ENCODE results near the gene EIF4G3.
"Not testable (repeated sequence)": the region's sequence is repeated elsewhere in the genome, so short reads cannot be mapped to it uniquely, and the experiment has no call there.

The EIF4G3 gene

DNA sequence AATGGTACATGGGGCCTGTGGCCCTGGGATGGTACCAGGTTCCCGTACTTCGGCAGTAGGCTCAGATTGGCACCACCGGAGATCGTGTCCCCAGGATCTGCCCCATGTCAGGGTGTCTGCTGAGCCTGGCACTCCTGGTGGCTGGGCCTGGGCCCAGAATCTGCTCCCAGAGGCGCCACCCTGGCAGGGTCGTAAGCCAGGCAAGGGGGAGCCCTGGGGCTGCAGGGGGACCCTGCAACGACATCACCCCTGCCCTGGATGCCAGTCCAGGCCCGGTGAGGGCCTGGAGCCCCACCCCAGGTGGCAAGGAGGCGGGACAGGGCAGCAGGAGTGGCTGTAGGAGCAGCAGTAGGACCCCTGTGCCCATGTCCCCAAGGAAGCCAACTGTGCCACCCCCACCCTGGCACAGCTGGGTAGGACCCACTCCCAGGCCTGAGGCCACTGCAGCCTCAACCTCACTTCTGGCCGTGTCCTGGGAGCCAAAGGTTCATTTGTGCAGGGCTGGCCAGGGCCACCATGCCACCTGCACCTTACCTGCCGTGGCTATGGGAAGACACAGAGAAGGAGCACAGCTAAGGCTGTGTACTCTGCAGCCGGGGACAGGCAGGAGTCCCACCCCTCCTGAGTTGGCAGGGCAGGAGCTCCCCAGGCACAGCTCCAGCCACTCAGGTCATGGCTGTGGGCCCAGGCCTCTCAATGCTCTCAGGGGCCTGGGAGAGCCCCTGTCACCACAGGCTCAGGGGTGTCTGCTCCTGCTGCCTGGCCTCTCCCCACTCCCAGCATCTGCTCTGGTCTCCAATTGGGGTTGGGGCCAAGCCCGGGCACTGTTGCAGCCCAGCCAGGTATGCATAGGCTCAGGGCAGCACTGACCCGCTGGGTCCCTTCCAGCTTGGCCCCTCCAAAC, 141.7 kb downstream of the EIF4G3 start:
- peaks cover 12% of the 10 kb centered on the region for H3K36me3 Mint-ChIP-seq (ENCODE audit: low read depth)
- H3K27me3 Mint-ChIP-seq = no peaks in the 10 kb centered on the region
- no peak overlapping the region for H3K4me3 Mint-ChIP-seq
- no peak overlapping the region for H3K27ac Mint-ChIP-seq
- H3K4me1 Mint-ChIP-seq (ENCODE audit: low read depth) = no peaks in the 10 kb centered on the region
- no peaks in the 10 kb centered on the region for H3K9me3 Mint-ChIP-seq

DNA sequence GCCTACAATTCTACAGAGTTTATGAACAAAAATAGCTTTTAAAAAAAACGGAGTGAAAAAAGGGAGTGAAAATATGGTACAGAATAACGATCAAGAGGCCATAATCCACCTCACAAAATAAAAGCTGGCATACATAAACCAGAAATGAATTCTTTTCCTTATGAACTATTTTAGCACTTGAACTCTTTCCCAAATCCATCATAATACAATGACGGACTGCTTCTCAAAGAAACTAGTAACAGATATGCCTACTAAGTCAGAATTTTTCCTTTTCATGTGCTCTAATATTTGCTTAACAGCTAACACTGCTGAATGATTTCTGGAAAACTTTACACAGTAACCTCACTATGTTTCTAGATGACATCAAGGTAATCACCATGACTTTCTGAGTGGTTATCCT, 144.0 kb downstream of the EIF4G3 start:
- Mint-ChIP-seq H3K4me3 (no peak overlapping the region), H3K36me3 (ENCODE audit: low read depth) (peaks cover 15% of the 10 kb centered on the region), H3K4me1 (ENCODE audit: low read depth) (peaks cover 7% of the 10 kb centered on the region), H3K27me3 (no peaks in the 10 kb centered on the region), H3K27ac (no peak overlapping the region), H3K9me3 (no peaks in the 10 kb centered on the region)

DNA sequence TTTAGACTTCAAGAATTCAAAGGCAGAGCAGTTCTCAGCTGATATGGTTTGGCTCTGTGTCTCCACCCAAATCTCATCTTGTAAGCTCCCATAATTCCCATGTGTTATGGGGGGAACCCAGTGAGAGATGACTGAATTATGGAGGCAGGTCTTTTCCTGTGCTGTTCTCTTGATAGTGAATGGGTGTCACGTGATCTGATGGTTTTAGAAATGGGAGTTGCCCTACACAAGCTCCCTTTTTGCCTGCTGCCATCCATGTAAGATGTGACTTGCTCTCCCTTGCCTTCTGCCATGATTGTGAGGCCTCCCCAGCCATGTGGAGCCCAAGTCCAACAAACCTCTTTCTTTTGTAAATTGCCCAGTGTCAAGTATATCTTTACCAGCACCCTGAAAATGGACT, 146.5 kb downstream of the EIF4G3 start:
- Mint-ChIP-seq H3K36me3 (ENCODE audit: low read depth) (peaks cover 24% of the 10 kb centered on the region), H3K27me3 (no peaks in the 10 kb centered on the region), H3K4me1 (ENCODE audit: low read depth) (peaks cover 8% of the 10 kb centered on the region), H3K9me3 (peaks cover 4% of the 10 kb centered on the region), H3K27ac (no peak overlapping the region), H3K4me3 (no peak overlapping the region)

DNA sequence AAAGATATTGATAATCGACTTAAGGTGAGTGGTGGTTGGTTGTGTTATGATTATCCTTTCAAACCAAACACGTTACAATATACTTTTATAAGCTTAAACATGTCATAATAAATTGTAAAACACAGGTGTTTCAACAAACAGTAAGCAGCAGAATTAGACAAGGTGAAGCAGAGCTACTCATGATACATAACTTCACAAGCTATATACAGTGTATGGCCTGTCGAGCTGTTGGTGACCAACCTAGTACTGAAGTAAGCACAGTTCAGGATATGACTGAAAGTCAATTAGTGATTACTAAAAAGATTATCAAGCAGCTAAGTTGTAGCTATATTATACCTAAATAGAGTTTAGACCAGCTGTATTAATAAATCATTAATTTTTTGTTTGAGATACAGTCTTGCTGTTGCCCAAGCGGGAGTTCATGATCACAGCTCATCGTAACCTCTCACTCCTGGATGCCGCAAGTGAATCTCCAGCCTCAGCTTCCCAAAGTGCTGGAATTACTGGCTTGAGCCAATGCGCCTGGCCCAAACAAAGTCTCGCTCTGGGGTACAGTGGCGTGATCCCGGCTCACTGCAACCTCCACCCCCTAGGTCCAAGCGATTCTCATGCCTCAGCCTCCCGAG, 148.1 kb downstream of the EIF4G3 start:
- peaks cover 8% of the 10 kb centered on the region for H3K4me1 Mint-ChIP-seq (ENCODE audit: low read depth)
- no peak overlapping the region for H3K27ac Mint-ChIP-seq
- peaks cover 28% of the 10 kb centered on the region for H3K36me3 Mint-ChIP-seq (ENCODE audit: low read depth)

DNA sequence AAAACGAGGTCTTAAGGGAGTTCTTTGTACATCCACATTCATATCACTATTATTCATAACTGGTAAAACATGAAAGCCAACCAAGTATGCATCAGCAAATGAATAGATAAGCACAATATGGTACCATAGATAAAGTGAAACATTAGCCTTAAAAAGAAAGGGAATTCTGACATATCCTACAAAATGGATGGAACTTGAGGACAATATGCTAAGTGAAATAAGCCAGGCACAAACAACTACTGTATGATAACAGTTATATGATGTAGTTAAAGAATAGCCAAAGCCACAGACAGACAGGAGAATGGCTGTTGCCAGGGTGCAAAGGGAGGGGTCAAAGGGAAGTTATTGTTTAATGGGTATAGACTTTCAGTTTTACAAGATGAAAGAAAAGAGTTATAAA, 148.9 kb downstream of the EIF4G3 start:
- no peak overlapping the region for H3K4me3 Mint-ChIP-seq
- H3K27ac Mint-ChIP-seq = no peak overlapping the region
- peaks cover 10% of the 10 kb centered on the region for H3K4me1 Mint-ChIP-seq (ENCODE audit: low read depth)
- peaks cover 8% of the 10 kb centered on the region for H3K9me3 Mint-ChIP-seq
- H3K27me3 Mint-ChIP-seq = no peaks in the 10 kb centered on the region
- H3K36me3 Mint-ChIP-seq (ENCODE audit: low read depth) = peaks cover 28% of the 10 kb centered on the region

More for the DNA sequence above, 148.1 kb downstream of the EIF4G3 start:
- Mint-ChIP-seq H3K4me3 (no peak overlapping the region), H3K9me3 (peaks cover 8% of the 10 kb centered on the region), H3K27me3 (no peaks in the 10 kb centered on the region)

DNA sequence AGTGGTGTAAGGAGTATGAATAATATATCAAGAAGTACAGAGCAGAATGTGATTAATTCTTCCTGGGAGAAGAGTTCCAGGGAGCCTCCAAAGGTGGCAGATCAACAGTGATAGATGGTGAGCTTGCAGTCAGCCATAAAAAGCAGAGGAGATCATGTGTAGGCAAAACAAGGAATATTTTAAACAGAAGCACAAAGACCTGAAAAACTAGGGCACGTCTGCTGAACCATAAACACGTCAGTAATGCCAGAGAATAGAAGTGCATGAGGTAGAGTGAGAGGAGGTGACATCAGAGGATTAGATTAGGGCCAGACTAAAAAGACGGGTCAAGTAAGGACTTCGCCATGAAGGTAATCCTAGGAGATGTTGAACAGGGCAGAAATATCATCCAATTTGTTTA, 151.8 kb downstream of the EIF4G3 start:
- Mint-ChIP-seq H3K27ac (no peak overlapping the region), H3K4me3 (no peak overlapping the region), H3K36me3 (ENCODE audit: low read depth) (peaks cover 31% of the 10 kb centered on the region), H3K9me3 (peaks cover 8% of the 10 kb centered on the region), H3K4me1 (ENCODE audit: low read depth) (peaks cover 26% of the 10 kb centered on the region), H3K27me3 (no peaks in the 10 kb centered on the region)

DNA sequence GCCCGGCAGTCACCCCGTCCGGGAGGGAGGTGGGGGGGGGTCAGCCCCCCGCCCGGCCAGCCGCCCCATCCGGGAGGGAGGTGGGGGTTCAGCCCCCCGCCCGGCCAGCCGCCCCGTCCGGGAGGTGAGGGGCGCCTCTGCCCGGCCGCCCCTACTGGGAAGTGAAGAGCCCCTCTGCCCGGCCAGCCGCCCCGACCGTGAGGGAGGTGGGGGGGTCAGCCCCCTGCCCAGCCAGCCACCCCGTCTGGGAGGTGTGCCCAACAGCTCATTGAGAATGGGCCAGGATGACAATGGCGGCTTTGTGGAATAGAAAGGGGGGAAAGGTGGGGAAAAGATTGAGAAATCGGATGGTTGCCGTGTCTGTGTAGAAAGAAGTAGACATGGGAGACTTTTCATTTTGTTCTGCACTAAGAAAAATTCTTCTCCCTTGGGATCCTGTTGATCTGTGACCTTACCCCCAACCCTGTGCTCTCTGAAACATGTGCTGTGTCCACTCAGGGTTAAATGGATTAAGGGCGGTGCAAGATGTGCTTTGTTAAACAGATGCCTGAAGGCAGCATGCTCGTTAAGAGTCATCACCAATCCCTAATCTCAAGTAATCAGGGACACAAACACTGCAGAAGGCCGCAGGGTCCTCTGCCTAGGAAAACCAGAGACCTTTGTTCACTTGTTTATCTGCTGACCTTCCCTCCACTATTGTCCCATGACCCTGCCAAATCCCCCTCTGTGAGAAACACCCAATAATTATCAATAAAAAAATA, 152.4 kb downstream of the EIF4G3 start:
- H3K36me3 Mint-ChIP-seq (ENCODE audit: low read depth) = peaks cover 32% of the 10 kb centered on the region
- H3K9me3 Mint-ChIP-seq = not testable (repeated sequence)

DNA sequence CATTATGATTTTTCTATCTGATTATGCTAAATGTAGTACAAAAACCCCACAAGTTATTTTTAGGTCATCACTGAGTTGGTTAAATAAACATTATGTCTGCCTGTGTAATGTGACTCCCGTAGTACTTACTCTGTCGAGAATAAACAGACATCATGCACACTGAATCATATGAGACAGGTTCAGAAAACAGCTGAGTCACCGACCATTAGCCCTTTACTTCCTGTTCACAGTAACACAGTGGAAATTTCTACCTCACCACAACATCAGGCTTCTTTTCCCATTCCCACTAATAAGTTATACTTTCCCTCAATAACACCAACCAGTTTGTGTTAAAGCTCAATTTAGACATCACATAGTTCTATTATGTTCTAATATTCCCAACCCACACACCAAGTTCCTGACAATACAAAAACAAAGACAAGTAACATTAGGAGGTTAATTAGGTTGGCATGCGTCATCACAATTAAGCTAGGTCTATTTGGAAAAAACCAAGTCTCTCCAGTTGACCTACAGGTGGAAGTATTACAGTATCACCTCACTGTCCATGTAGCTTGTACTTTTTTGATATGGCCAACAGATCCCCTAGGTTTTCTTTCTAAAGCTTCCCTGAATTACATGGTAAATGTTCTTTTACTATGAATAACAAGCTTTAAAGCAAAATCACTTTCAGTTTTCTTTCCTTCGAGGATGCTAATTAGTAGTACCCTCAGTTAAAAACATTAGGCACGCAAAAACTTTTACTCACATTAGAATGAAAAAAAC, 154.2 kb downstream of the EIF4G3 start:
- H3K9me3 Mint-ChIP-seq = peaks cover 8% of the 10 kb centered on the region
- no peaks in the 10 kb centered on the region for H3K27me3 Mint-ChIP-seq
- H3K4me3 Mint-ChIP-seq = peak overlapping the region; percentile 59
- H3K27ac Mint-ChIP-seq = peak overlapping the region; percentile 92
- H3K4me1 Mint-ChIP-seq (ENCODE audit: low read depth) = peaks cover 22% of the 10 kb centered on the region
- peaks cover 24% of the 10 kb centered on the region for H3K36me3 Mint-ChIP-seq (ENCODE audit: low read depth)

More for the DNA sequence above, 152.4 kb downstream of the EIF4G3 start:
- H3K4me1 Mint-ChIP-seq (ENCODE audit: low read depth) = peaks cover 26% of the 10 kb centered on the region
- not testable (repeated sequence) for H3K27ac Mint-ChIP-seq, H3K4me3 Mint-ChIP-seq, H3K27me3 Mint-ChIP-seq

DNA sequence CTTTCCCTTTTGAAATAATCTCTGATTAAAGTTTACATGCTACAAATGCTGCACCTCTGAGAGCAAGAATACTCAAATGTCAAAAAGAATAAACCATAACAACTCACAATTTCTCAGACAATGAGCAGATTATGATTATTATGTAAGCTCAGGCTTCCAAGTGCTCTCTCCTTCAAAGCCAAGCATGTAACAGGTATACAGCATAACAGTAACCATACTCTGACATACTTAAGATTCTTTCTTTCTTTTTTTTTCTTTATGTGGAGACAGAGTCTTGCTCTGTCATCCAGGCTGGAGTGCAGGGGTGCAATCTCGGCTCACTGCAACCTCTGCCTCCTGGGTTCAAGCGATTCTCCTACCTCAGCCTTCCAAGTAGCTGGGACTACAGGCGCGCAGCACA, 155.4 kb downstream of the EIF4G3 start:
- H3K4me3 Mint-ChIP-seq = no peak overlapping the region
- no peaks in the 10 kb centered on the region for H3K27me3 Mint-ChIP-seq
- peaks cover 23% of the 10 kb centered on the region for H3K4me1 Mint-ChIP-seq (ENCODE audit: low read depth)
- peaks cover 29% of the 10 kb centered on the region for H3K36me3 Mint-ChIP-seq (ENCODE audit: low read depth)
- H3K27ac Mint-ChIP-seq = no peak overlapping the region
- peaks cover 8% of the 10 kb centered on the region for H3K9me3 Mint-ChIP-seq

DNA sequence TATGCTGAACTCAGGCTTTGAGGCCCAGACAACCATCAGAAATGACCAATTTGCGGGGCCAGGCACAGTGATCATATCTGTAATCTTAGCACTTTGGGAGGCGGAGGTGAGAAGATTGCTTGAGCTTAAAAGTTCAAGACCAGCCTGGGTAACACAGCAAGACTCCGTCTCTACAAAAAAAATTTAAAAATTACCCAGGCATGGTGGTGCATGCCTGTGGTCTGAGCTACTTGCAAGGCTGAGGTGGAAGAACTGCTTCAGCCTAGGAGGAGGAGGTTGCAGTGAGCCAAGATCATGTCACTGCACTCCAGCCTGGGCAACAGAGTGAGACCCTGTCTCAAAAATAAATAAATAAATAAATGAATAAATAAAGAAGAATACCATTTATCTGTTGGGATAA, 156.5 kb downstream of the EIF4G3 start:
- Mint-ChIP-seq H3K4me3 (no peak overlapping the region), H3K27ac (no peak overlapping the region), H3K4me1 (ENCODE audit: low read depth) (peaks cover 27% of the 10 kb centered on the region), H3K27me3 (no peaks in the 10 kb centered on the region), H3K9me3 (peaks cover 4% of the 10 kb centered on the region), H3K36me3 (ENCODE audit: low read depth) (peaks cover 28% of the 10 kb centered on the region)

DNA sequence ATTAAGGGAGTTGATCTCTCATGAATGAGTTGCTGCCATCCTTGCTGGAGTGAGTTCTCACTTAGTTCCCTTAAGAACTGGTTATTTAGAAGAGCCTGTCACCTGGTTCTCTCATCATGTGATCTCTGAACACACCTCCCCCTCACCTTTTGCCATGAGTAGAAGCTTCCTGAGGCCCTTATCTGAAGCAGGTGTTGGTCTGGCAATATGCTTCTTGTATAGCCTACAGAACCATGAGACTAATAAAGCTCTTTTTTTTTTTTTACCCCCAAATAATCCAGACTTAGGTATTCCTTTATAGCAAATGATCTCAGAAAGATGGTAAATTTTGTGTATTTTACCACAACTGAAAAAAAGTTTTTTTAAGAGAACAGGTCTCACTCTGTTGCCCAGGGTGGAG, 158.0 kb downstream of the EIF4G3 start:
- H3K4me3 Mint-ChIP-seq = no peak overlapping the region
- no peaks in the 10 kb centered on the region for H3K9me3 Mint-ChIP-seq
- H3K4me1 Mint-ChIP-seq (ENCODE audit: low read depth) = peaks cover 27% of the 10 kb centered on the region
- no peak overlapping the region for H3K27ac Mint-ChIP-seq
- no peaks in the 10 kb centered on the region for H3K27me3 Mint-ChIP-seq
- H3K36me3 Mint-ChIP-seq (ENCODE audit: low read depth) = peaks cover 27% of the 10 kb centered on the region

DNA sequence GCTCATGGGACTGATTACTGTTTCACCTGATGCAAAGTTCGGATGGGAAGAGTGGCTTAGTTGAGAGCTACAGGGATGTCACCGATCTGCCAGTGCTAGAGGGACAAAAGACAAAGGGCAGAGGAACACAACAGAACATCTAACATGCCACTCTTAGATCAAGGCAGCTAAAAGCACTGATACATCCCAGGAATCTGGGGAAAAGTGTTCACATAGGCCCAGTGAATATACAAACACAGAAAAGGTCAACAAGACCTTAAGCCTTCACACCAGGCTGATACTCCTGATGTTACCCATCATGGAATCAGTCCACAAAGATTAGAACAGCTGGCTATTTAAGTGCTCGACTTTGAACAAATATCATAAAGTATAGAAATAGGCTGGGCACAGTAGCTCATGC, 163.2 kb downstream of the EIF4G3 start:
- Mint-ChIP-seq H3K4me1 (ENCODE audit: low read depth) (peaks cover 6% of the 10 kb centered on the region), H3K9me3 (no peaks in the 10 kb centered on the region), H3K27me3 (no peaks in the 10 kb centered on the region), H3K4me3 (no peak overlapping the region), H3K36me3 (ENCODE audit: low read depth) (peaks cover 26% of the 10 kb centered on the region), H3K27ac (no peak overlapping the region)

DNA sequence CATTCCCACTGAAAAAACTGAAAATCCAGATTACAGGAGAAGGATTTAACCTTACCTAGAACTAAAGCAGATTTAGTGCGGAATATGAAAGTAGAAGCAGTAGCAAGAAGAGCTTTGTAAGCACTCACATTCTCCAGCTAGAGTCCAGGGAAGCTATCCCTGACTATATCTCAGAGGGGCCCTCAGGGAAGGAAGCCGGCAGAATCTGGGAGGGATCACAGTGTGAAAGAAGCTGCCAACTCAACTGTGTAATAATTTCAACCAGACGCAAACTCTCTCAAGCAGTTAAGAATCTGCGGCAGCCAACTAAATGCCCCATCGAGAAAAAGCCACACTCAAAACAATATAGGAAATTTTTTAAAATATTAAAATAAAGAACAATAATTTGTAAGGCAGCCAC, 163.8 kb downstream of the EIF4G3 start:
- Mint-ChIP-seq H3K36me3 (ENCODE audit: low read depth) (peaks cover 26% of the 10 kb centered on the region), H3K27me3 (no peaks in the 10 kb centered on the region), H3K4me3 (no peak overlapping the region), H3K4me1 (ENCODE audit: low read depth) (peaks cover 5% of the 10 kb centered on the region), H3K9me3 (no peaks in the 10 kb centered on the region), H3K27ac (no peak overlapping the region)

DNA sequence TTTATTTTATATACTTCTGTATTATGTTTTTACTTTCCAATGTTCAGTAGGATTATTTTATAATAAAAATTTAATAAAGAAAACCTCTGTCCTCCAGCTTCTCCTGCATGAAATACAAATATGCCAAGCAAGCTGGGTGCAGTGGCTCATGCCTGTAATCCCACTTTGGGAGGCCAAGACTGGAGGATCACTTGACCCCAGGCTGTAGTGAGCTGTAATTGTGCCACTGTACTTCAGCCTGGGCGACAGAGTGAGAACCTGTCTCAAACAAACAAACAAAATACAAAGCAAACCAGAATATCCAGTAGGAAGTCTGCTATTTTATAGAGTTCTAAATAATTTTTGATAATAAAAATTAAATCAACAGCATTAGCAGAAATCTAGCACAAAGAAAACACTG, 168.8 kb downstream of the EIF4G3 start:
- H3K27me3 Mint-ChIP-seq = no peaks in the 10 kb centered on the region
- no peaks in the 10 kb centered on the region for H3K4me1 Mint-ChIP-seq (ENCODE audit: low read depth)
- H3K27ac Mint-ChIP-seq = no peak overlapping the region
- H3K4me3 Mint-ChIP-seq = no peak overlapping the region
- peaks cover 9% of the 10 kb centered on the region for H3K36me3 Mint-ChIP-seq (ENCODE audit: low read depth)
- no peaks in the 10 kb centered on the region for H3K9me3 Mint-ChIP-seq

All from stimulated activated naive CD8-positive, alpha-beta T cell treated with anti-CD3 and anti-CD28 coated beads, Interleukin-15, Interleukin-2, amounts not matched to agents 100 ng/mL and 50 ng/mL, for 24 hours (primary cell).